HepG2 (cell line): ENCODE results near the gene LCAT. TPM values are rescaled to one million over a fixed set of nuclear protein-coding genes. Genes with fewer than 3 reads are reported as not detected.

ENCODE experiments used
- ATF7-NPFF ChIP-seq: sonication (generic); formaldehyde crosslinking; IDR thresholded peaks from 2 replicates; pipeline ENCODE4 v1.8.1; 2023; ENCODE audit warnings: mild to moderate bottlenecking, low read depth, missing genetic modification reagents, moderate library complexity
- BCL6 ChIP-seq: IDR thresholded peaks from 2 replicates; pipeline ENCODE4 v1.6.1; 2016; ENCODE audit warnings: missing genetic modification reagents, missing compliant biosample characterization
- BRCA1 ChIP-seq: sonication (generic); formaldehyde crosslinking; IDR thresholded peaks from 2 replicates; pipeline ENCODE4 v1.4.0; 2020; ENCODE audit warnings: missing genetic modification reagents
- BRF2 ChIP-seq: sonication (generic); formaldehyde crosslinking; IDR thresholded peaks from 2 replicates; pipeline ENCODE4 v1.8.1; 2022; ENCODE audit warnings: mild to moderate bottlenecking, missing genetic modification reagents
- GPBP1L1 ChIP-seq: sonication (generic); formaldehyde crosslinking; IDR thresholded peaks from 2 replicates; pipeline ENCODE4 v1.5.0; 2020; ENCODE audit warnings: mild to moderate bottlenecking, missing genetic modification reagents
- HNRNPL ChIP-seq: fragments of 200-400 bp; formaldehyde crosslinking; IDR thresholded peaks from 2 replicates; pipeline ENCODE4 v1.6.1; 2017; ENCODE audit warnings: mild to moderate bottlenecking, low read depth, low read length
- KDM4B ChIP-seq: sonication (generic); formaldehyde crosslinking; IDR thresholded peaks from 2 replicates; pipeline ENCODE4 v1.4.0; 2020; ENCODE audit warnings: missing genetic modification reagents
- PRMT3 ChIP-seq: sonication (generic); formaldehyde crosslinking; IDR thresholded peaks from 2 replicates; pipeline ENCODE4 v1.8.1; 2022; ENCODE audit warnings: low read depth, mild to moderate bottlenecking, moderate library complexity, missing genetic modification reagents, borderline replicate concordance
- SMAD3 ChIP-seq: sonication (generic); formaldehyde crosslinking; IDR thresholded peaks from 2 replicates; pipeline ENCODE4 v1.4.0; 2020; ENCODE audit warnings: missing genetic modification reagents
- SP1 ChIP-seq, 2 experiments: fragments of 450-650 bp in 1 of 2; sonication (generic) in 1 of 2; formaldehyde crosslinking in 1 of 2; IDR thresholded peaks; 2 replicates each; pipeline versions ENCODE4 v1.4.0 to v1.6.1; 2016 to 2020; ENCODE audit warnings: missing genetic modification reagents in 1 of 2
- TFDP2 ChIP-seq: sonication (generic); formaldehyde crosslinking; IDR thresholded peaks from 2 replicates; pipeline ENCODE4 v1.4.0; 2020; ENCODE audit warnings: missing genetic modification reagents
- TIGD3 ChIP-seq: sonication (generic); formaldehyde crosslinking; IDR thresholded peaks from 2 replicates; pipeline ENCODE4 v1.5.1; 2020; ENCODE audit warnings: mild to moderate bottlenecking, missing genetic modification reagents, borderline replicate concordance
- ZNF598 ChIP-seq: sonication (generic); formaldehyde crosslinking; IDR thresholded peaks from 2 replicates; pipeline ENCODE4 v1.5.1; 2020; ENCODE audit warnings: mild to moderate bottlenecking, missing genetic modification reagents, borderline replicate concordance
- ZNF709 ChIP-seq: sonication (generic); formaldehyde crosslinking; IDR thresholded peaks from 2 replicates; pipeline ENCODE4 v1.5.0; 2020; ENCODE audit warnings: mild to moderate bottlenecking, missing genetic modification reagents
- ZNF746 ChIP-seq: sonication (generic); formaldehyde crosslinking; IDR thresholded peaks from 2 replicates; pipeline ENCODE4 v1.8.0; 2022; ENCODE audit warnings: mild to moderate bottlenecking, missing genetic modification reagents
- ZNF761 ChIP-seq: sonication (generic); formaldehyde crosslinking; conservative IDR thresholded peaks from 2 replicates; pipeline ENCODE4 v1.4.0; 2020; ENCODE audit warnings: mild to moderate bottlenecking, missing genetic modification reagents
- ZNF788 ChIP-seq: sonication (generic); formaldehyde crosslinking; IDR thresholded peaks from 2 replicates; pipeline ENCODE4 v1.5.0; 2020; ENCODE audit warnings: mild to moderate bottlenecking, missing genetic modification reagents, borderline replicate concordance
- ZNF792 ChIP-seq: IDR thresholded peaks from 2 replicates; pipeline ENCODE4 v1.6.1; 2016
- ZNF839 ChIP-seq: sonication (generic); formaldehyde crosslinking; IDR thresholded peaks from 2 replicates; pipeline ENCODE4 v1.4.0; 2020; ENCODE audit warnings: missing genetic modification reagents, mild to moderate bottlenecking, borderline replicate concordance
- ZSCAN22 ChIP-seq: sonication (generic); formaldehyde crosslinking; IDR thresholded peaks from 2 replicates; pipeline ENCODE4 v1.4.0; 2020; ENCODE audit warnings: mild to moderate bottlenecking, missing genetic modification reagents
- polyA plus RNA-seq, 8 experiments: library from polyadenylated mRNA; depleted of rRNA in 3 of 8; stranded (reverse) in 7 of 8; unstranded in 1 of 8; fragments of >200 nt; fragmentation: Illumina TruSeq in 4 of 8; extraction: Trizol in 4 of 8; gene quantifications; 2 replicates each; pipeline versions ENCODE4 v1.2.1 to v1.2.3, GENCODE V29; 2011 to 2016; ENCODE audit warnings: low read depth in 4 of 8, missing spikeins in 1 of 8, mixed read lengths in 1 of 8; ENCODE audit not compliant: insufficient read depth in 1 of 8
- total RNA-seq, 5 experiments: library from RNA; depleted of rRNA; stranded (reverse); fragments of >200 nt; fragmentation: Illumina TruSeq; extraction: Trizol; gene quantifications; 2 replicates each; pipeline ENCODE4 v1.2.3, GENCODE V29; 2016; ENCODE audit warnings: low read depth in 1 of 5
- TF ChIP-seq, protein P1 (sequence below): sonication (generic); formaldehyde crosslinking; IDR thresholded peaks from 2 replicates; pipeline ENCODE4 v1.4.0; 2020; ENCODE audit warnings: missing genetic modification reagents; ENCODE audit errors: not compliant biosample characterization
- TF ChIP-seq, protein P2 (sequence below): sonication (generic); formaldehyde crosslinking; IDR thresholded peaks from 2 replicates; pipeline ENCODE4 v1.5.1; 2020; ENCODE audit warnings: missing genetic modification reagents, mild to moderate bottlenecking, borderline replicate concordance

LCAT gene
- total and polyA plus RNA-seq, 2 of the 13 experiments (the other 11 are each of a cell fraction or from before 2014, with no cell fraction given) = 36.1 to 38.9 TPM

DNA sequence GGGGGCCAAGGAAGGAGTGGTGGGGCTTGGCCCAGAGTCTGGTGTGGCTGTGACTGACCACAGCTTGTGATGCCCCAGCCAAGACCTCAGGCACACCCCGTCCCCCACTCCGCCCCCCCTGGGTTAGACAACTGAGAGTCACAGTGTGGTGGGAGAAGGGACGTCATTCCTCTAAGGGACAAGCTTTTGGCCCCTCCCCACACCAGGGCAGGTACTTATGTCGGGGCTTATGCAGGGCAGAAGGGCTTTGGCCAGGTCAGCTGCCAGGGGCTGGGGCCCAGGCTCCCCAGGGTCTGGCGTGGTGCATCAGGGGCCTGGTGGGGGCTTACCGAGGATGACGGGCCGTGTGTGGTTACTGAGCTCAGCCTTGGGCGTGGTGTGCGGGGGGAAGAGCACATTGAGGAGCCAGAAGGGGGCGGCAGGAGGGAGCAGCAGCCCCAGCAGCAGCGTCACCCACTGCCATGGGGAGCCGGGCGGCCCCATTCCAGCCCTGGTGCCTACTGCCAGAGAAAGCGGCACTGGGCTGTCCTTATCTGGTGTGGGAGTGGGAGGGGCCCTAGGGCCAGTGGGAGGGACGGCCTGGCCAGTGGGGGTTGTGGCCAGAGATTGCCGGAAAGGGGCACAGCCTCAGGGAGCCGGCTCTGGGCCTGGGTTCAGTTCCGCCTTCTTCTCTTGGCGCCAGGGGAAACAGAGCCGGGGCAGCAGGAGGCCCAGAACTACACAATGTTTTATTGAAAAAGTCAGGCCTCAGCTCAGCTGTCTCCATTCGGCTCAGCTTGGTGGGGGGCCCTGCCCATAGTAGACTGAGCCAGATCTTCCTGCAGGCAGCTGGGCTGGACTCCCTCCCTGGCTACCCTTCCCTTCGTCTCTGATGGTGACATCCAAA lies at the start of gene LCAT (continued):
- 0 out of 2 replicates have a peak, but pooled peaks have one; percentile 37 for TF ChIP-seq ZNF598
- TF ChIP-seq, protein P1, sequence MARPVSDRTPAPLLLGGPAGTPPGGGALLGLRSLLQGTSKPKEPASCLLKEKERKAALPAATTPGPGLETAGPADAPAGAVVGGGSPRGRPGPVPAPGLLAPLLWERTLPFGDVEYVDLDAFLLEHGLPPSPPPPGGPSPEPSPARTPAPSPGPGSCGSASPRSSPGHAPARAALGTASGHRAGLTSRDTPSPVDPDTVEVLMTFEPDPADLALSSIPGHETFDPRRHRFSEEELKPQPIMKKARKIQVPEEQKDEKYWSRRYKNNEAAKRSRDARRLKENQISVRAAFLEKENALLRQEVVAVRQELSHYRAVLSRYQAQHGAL (CRISPR knock-in tag) = no peak
- TF ChIP-seq HNRNPL = peak; percentile 96
- TF ChIP-seq ZNF839 (CRISPR knock-in tag) = no peak
- TF ChIP-seq SMAD3 (CRISPR knock-in tag) = no peak
- no peak for TF ChIP-seq ZSCAN22
- TF ChIP-seq ZNF761 (CRISPR knock-in tag) = peak; percentile 9; the same call in 1 of the 2 replicates
- TF ChIP-seq ZNF792 (CRISPR knock-in tag) = peak; percentile 79; the same call in 1 of the 2 replicates
- TF ChIP-seq BRCA1 (CRISPR knock-in tag) = no peak
- peak; percentile 41; the same call in 1 of the 2 replicates for TF ChIP-seq ZNF746
- peak; percentile 95; the same call in 1 of the 2 replicates for TF ChIP-seq ATF7-NPFF (CRISPR knock-in tag)
- TF ChIP-seq SP1 (IDR thresholded peaks at IDR 0.05) = no peak
- peak; percentile 77 for TF ChIP-seq SP1 (CRISPR knock-in tag; IDR thresholded peaks at IDR 0.05)
- TF ChIP-seq, protein P2, sequence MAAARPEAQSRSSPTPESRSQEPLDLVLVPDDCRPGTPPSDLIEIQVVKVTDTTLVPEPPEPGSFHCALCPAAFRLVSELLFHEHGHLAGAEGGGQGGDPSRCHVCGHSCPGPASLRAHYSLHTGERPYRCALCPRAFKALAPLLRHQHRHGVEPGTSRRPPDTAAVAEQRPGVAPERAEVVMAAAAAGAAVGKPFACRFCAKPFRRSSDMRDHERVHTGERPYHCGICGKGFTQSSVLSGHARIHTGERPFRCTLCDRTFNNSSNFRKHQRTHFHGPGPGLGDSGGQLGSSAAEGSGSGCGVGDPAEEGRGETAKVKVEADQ (CRISPR knock-in tag) = no peak
- TF ChIP-seq KDM4B (CRISPR knock-in tag) = no peak
- TF ChIP-seq TIGD3 (CRISPR knock-in tag) = no peak
- TF ChIP-seq GPBP1L1 (CRISPR knock-in tag) = no peak
- TF ChIP-seq PRMT3 = no peak
- 0 out of 2 replicates have a peak, but pooled peaks have one; percentile 75 for TF ChIP-seq ZNF709 (CRISPR knock-in tag)
- TF ChIP-seq BCL6 (CRISPR knock-in tag) = peak; percentile 15; the same call in 1 of the 2 replicates
- TF ChIP-seq ZNF788 (CRISPR knock-in tag) = peak; percentile 43; the same call in 1 of the 2 replicates
- TF ChIP-seq BRF2 (CRISPR knock-in tag) = peak; percentile 74
- peak; percentile 40; the same call in 1 of the 2 replicates for TF ChIP-seq TFDP2 (CRISPR knock-in tag)
